ENCODE measurements around the gene ZNF592.

ZNF592 gene

DNA sequence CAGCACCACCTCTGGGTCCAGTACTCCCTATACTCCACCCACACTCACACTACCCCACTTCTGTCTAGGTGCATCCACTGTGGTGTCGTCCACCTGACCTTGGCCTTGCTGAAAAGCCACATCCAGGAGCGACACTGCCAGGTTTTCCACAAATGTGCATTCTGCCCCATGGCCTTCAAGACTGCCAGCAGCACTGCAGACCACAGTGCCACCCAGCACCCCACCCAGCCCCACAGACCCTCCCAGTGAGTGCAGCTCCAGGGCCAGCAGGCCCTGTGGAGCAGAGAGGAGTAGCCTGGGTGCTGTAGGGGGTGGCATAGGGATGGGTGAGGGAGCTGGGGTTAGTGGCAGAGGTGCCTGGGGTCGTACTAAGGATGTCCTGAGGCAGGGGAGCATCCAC, 49.4 kb downstream of the ZNF592 start:
- CTCF ChIA-PET: no interaction called here
- POLR2A ChIA-PET: no interaction called here
- TF ChIP-seq, protein P1, sequence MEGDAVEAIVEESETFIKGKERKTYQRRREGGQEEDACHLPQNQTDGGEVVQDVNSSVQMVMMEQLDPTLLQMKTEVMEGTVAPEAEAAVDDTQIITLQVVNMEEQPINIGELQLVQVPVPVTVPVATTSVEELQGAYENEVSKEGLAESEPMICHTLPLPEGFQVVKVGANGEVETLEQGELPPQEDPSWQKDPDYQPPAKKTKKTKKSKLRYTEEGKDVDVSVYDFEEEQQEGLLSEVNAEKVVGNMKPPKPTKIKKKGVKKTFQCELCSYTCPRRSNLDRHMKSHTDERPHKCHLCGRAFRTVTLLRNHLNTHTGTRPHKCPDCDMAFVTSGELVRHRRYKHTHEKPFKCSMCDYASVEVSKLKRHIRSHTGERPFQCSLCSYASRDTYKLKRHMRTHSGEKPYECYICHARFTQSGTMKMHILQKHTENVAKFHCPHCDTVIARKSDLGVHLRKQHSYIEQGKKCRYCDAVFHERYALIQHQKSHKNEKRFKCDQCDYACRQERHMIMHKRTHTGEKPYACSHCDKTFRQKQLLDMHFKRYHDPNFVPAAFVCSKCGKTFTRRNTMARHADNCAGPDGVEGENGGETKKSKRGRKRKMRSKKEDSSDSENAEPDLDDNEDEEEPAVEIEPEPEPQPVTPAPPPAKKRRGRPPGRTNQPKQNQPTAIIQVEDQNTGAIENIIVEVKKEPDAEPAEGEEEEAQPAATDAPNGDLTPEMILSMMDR (IDR thresholded peaks at IDR 0.05; ENCODE audit: control extremely low read depth, extremely low read depth, low read depth, missing control alignments): no peak
- no peak for DNase-seq (ENCODE audit: extremely low spot score)

DNA sequence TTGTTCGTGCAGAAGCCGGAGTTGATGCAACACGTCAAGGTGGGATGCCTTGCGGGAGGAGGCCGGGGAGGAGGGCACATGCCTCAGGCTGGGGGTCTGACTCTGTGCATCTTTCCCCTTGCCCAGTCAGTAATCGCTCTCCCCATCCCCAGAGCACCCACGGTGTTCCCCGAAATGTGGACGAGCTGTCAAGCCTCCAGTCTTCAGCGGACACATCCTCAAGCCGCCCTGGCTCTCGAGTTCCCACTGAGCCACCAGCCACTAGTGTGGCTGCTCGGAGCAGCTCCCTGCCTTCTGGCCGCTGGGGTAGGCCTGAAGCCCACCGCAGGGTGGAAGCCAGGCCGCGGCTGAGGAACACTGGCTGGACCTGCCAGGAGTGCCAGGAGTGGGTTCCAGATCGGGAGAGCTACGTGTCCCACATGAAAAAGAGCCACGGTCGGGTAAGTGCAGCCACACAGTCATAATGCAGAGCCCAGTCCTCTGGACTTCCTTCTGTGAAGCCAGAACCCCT, 50.1 kb downstream of the ZNF592 start:
- ChIA-PET CTCF (no interaction called here), POLR2A (no interaction called here)
- TF ChIP-seq, protein P1 (IDR thresholded peaks at IDR 0.05; ENCODE audit: control extremely low read depth, extremely low read depth, low read depth, missing control alignments): no peak
- no peak for DNase-seq (ENCODE audit: extremely low spot score)

DNA sequence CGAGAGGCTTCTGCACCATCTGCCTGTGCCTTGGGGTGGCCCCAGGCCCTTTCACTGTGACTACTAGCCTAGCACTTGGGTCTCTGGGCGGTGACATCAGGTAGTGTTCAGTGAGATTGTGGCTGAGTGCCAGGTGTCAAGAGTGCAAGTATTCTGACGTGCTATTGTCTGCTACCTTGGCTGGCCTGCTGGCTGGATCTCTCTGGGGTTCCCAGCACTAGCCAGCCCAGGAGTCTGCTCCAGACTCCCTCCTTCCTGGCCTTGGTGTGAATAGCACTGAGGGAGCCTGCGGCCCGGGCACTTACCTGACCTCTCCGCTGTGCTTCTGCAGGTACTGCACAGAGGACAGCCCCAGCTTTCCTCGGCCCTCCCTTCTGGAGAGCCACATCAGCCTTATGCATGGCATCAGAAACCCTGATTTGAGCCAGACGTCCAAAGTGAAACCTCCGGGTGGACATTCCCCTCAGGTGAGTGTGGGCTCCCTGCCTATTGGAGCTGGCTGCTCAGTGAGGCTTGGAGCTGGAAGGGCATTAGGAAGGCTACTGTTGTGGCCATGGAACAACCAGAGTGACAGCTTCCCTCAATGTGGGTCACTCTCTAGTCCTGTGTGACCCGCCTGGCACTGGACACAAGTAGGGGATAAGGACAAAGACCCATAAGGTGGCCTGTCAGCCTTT, 51.3 kb downstream of the ZNF592 start:
- CTCF ChIA-PET: interaction anchor here (2.0 kb wide), 1 partner anchor 23 kb away, joined by 5 read pairs; no protein-coding TSS in a partner anchor
- DNase-seq (ENCODE audit: extremely low spot score): no peak

DNA sequence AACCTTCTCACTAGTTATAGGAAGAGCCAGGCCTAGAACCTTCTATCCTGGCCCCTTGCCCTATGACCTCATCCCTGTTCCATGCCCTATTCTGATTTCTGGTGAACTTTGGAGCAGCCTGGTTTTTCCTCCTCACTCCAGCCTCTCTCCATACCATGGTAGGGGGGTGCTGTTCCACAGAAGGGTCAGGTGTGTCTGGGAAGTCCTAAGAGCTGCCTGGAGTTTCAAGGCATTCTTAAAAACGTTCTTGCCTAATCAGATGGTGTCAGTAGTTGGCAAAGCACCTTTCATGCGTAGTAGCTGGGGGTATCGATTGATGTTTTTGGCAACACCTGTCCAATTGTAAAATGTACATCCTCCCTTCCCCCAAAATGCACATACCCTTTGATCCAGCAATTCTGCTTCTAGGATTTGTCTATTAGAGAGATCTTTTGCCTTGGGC, 52.0 kb downstream of the ZNF592 start:
- POLR2A ChIA-PET: no interaction called here
- TF ChIP-seq, protein P1 (IDR thresholded peaks at IDR 0.05; ENCODE audit: control extremely low read depth, extremely low read depth, low read depth, missing control alignments): no peak
- DNase-seq (ENCODE audit: extremely low spot score): no peak
- CTCF ChIA-PET: interaction anchor here (2.0 kb wide), 1 partner anchor 22 kb away, joined by 5 read pairs; no protein-coding TSS in a partner anchor

More for the DNA sequence above, 51.3 kb downstream of the ZNF592 start:
- POLR2A ChIA-PET: no interaction called here
- TF ChIP-seq, protein P1 (IDR thresholded peaks at IDR 0.05; ENCODE audit: control extremely low read depth, extremely low read depth, low read depth, missing control alignments): no peak

DNA sequence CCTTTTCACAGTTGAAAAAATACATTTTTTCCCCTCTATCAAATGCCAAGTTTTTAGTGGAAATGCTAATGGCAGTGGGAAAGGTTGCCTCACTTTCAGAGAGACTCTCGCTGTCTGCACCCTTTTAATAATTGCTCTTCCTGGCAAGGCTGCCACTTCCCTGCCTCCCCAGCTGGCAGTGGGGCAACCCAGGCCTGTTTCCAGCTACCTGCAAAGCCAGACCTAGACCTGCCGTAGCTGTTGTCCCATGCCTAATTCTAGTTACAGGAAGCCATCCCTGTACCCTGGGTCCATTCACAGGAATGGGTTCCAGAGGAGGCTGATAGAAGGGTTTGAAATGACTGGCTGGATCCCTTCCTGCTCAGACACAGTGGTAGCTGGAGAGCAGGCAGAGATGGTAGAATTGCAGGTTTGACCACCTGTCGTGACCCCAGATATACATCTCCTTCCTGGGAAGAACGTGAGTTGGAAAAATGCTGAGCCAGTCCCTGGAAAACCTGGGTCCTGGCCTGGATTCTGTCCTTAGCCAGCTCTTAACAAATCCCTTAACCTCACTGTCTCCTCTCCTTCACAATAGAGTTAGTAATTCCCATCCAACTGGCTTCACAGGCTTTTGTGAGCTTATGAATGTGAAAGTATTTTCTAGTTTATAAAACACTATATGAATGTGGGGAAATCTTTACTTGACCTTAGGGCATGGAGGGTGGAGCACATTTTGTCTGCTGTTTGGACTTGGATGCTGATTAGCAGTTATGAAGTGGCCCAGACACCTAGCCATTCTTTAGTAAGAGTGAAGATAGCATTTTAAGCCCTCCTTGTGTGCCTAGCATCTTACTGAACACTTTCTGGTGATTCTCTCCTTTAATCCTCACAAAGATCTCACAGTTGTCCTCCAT, 55.9 kb downstream of the ZNF592 start:
- ChIA-PET POLR2A (no interaction called here), CTCF (interaction anchor here (0.8 to 1.0 kb wide), 2 partner anchors 17 to 233 kb away, joined by 3 read pairs; no protein-coding TSS in a partner anchor)
- no peak for DNase-seq (ENCODE audit: extremely low spot score)
- TF ChIP-seq, protein P1 (IDR thresholded peaks at IDR 0.05; ENCODE audit: control extremely low read depth, extremely low read depth, low read depth, missing control alignments): no peak

DNA sequence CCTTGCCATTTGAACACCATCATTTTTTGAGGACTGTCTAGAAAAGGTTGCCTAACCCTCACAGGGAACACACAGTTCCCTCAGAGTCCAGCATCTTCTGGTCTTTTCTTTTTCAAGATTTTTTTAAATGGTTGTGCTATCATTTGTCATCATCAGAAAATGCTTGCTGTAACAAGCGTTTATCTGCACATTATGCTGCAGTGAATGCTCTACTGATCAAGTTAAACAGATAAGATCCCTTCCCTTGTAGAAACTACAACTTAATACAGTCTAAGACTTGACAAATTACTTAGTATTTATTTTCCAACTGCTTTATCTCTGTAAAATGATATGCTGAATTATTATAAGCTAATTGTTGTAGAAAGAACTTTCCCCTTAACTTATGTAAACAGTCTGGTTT, 56.8 kb downstream of the ZNF592 start:
- CTCF ChIA-PET: interaction anchor here (0.9 to 1.6 kb wide), 5 partner anchors 13 to 220 kb away, joined by 3 to 6 read pairs (median 4); no protein-coding TSS in a partner anchor
- POLR2A ChIA-PET: no interaction called here
- no peak for DNase-seq (ENCODE audit: extremely low spot score)
- TF ChIP-seq, protein P1 (IDR thresholded peaks at IDR 0.05; ENCODE audit: control extremely low read depth, extremely low read depth, low read depth, missing control alignments): no peak
